Omental fat pad (tissue), 4 donors: ENCODE data around the gene GMDS. TPM values are rescaled to one million over a fixed set of nuclear protein-coding genes. Genes with fewer than 3 reads are reported as not detected.

Experiments
- ATAC-seq: fragments of 150-250 bp; one replicate; pipeline ENCODE4 v1.9.1; 2016; ENCODE audit warnings: mild to moderate bottlenecking, moderate library complexity; ENCODE audit not compliant: low FRiP score
- DNase-seq: peaks from one replicate; pipeline ENCODE4 v3.0.0-alpha.2; 2019; ENCODE audit warnings: low spot score
- total RNA-seq, 4 donors: library from RNA; depleted of rRNA; stranded (reverse); fragments of >200 nt; gene quantifications; one replicate each; pipeline ENCODE4 v1.1.0, GENCODE V29; 2016
- TF ChIP-seq, protein P1 (sequence below), 3 donors: fragments of 450-650 bp; IDR thresholded peaks; one replicate each; pipeline ENCODE4 v1.5.1; 2016 to 2017; ENCODE audit warnings: antibody characterized with exemption in 3 of 3, mild to moderate bottlenecking in 3 of 3, moderate library complexity in 2 of 3

GMDS gene
- total RNA-seq, 4 donors from 2014 or later = 5.6 to 20.6 (median 10.7) TPM

DNA sequence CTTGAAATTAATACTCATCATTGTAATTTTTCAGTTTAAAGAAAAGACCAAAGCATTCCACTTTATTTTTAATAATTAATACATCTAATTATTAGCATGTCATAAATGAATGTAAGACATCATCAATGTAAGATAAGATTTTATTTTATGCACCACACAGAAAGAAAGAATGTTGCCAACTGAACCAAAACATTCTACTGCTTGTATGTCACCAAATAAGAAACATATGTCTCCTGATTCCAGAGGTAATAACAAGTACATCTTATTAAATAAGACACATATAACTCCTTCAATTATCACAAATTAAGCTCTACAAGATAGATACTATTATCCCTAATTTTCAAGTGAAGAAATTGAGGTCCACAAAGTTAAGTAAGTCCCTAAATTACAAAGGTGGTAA lies 189.5 kb downstream of the GMDS start:
- ATAC-seq (no peak), DNase-seq (no peak)
- TF ChIP-seq, protein P1, sequence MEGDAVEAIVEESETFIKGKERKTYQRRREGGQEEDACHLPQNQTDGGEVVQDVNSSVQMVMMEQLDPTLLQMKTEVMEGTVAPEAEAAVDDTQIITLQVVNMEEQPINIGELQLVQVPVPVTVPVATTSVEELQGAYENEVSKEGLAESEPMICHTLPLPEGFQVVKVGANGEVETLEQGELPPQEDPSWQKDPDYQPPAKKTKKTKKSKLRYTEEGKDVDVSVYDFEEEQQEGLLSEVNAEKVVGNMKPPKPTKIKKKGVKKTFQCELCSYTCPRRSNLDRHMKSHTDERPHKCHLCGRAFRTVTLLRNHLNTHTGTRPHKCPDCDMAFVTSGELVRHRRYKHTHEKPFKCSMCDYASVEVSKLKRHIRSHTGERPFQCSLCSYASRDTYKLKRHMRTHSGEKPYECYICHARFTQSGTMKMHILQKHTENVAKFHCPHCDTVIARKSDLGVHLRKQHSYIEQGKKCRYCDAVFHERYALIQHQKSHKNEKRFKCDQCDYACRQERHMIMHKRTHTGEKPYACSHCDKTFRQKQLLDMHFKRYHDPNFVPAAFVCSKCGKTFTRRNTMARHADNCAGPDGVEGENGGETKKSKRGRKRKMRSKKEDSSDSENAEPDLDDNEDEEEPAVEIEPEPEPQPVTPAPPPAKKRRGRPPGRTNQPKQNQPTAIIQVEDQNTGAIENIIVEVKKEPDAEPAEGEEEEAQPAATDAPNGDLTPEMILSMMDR (IDR thresholded peaks at IDR 0.05) = no peak

DNA sequence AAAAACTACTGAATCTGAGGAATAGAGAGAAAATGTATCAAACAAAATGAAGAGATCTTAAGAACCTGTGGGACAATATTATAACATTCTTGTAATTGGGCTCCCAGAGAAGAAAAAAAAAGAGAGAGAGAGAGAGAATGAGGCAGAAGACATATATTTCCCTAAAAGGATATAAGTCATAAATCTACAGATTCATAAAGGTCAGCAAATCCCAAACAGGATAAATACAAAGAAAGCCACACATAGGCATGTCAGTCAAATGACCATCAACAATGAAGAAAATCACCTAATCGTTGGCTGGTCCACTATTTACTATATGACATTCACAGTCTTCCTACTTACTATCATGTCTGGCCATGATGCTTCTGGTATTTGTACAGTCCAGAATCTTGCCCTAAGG lies 190.3 kb downstream of the GMDS start:
- no peak for ATAC-seq
- DNase-seq = no peak
- TF ChIP-seq, protein P1 (IDR thresholded peaks at IDR 0.05) = no peak

DNA sequence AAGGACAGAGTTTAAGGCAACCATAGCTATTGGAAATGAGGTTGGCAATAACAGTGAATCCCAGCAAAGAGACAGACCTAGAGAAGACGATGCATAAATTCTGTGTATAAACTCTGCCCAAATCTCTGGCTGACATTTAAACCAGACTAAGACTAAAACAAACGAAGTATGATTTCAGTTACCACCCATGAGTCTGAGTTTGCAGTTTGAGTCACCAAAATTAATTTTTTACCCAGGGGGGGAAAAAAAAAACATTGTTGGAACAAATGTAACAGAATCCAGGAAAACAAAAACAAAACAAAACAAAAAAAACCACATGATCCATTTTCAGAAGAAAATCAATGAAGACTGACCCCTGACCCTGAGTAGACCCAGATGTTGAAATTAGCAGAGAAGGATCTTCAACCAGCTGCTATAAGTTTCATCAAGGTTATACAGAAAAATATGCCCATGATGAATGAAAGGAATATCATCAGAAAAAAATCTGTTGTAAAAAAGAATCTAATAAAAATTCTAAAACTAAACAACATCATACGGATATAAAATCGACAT lies 190.8 kb downstream of the GMDS start:
- ATAC-seq = no peak
- DNase-seq = no peak
- TF ChIP-seq, protein P1 (IDR thresholded peaks at IDR 0.05) = no peak

DNA sequence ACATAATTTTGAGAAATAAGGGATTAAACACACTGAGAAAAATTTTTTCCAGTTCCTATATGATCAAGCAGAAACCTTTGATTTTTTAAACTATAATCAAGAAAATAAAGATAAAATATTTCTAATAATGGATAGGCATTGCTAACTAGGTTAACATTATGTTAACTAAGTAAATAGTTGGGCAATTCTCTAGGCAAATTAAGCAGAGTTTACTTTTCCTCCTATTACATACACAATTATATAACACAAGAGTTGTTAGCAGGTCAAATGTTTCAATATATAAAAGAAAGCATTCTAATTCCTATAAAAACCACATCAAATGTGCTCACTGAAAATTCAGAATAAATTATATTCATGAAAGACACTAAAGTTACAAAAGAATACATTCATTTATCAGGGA lies 191.7 kb downstream of the GMDS start:
- DNase-seq (no peak), ATAC-seq (no peak)
- TF ChIP-seq, protein P1 (IDR thresholded peaks at IDR 0.05) = no peak

DNA sequence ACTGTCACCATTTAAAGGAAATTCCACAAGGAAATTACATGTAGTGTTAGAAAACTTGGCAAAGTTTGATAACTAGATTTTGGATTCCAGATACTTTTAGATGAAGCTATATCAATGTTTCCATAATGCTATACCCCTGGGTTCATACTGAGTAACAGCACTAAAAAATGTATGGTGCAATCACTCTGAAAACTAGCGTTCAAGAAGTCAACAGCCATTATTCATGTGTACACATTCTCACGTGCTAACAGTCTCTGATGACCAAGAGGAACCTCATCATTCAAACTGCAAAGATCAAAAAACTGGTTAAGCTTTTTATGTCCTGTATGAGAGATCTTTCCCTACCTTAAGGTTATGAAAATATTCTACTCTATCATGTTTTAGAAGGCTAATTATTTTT lies 197.6 kb downstream of the GMDS start:
- ATAC-seq (no peak), DNase-seq (no peak)
- TF ChIP-seq, protein P1 (IDR thresholded peaks at IDR 0.05) = no peak

DNA sequence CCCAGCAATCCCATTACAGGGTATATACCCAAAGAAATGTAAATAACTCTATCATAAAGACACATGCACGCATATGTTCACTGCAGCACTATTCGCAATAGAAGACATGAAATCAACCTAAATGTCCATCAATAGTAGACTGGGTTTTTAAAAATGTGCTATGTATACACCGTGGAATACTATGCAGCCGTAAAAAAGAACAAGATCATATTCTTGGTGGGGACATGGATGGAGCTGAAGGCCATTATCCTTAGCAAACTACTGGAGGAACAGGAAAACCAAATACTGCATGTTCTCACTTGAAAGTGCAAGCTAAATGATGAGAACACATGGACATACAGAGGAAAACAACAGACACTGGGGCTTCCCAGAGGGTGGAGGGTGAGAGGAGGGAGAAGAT lies 201.2 kb downstream of the GMDS start:
- TF ChIP-seq, protein P1 (IDR thresholded peaks at IDR 0.05) = no peak
- ATAC-seq = no peak
- DNase-seq = no peak

DNA sequence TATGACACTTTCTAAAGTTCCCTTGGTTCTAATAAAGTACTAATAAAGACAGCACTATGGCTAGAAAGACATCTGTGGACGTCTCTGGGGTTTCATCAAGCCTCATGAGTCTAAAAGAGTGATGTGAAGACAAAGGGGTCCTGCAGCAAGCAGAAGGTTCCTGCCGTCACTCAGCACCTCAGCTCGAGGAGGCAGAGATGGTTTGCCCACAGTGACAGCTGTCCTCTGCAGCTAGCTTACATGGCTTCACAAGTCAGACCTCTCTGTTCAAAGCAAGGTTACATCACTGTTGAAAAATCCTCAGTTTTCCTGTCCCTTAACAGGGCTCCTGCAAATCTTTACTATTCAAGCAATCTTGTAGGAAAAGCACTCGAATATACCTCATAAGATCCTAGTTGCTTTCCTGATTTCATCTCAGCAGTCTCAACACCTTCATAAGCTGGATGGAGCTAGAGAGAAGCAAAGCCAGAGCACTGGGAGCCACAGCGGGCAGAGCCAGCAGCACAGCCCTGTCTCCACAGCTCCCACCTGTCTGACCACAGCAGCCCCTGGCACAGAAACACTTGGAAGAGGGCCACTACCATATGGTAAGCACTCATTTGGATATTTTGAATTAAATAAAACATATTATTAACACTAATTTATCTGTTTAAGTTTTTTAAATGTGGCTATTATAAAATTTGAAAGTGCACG lies 202.3 kb downstream of the GMDS start:
- no peak for ATAC-seq
- DNase-seq = no peak
- TF ChIP-seq, protein P1 (IDR thresholded peaks at IDR 0.05) = no peak
